ENCODE measurements around the gene AFF3.

Gene AFF3

DNA sequence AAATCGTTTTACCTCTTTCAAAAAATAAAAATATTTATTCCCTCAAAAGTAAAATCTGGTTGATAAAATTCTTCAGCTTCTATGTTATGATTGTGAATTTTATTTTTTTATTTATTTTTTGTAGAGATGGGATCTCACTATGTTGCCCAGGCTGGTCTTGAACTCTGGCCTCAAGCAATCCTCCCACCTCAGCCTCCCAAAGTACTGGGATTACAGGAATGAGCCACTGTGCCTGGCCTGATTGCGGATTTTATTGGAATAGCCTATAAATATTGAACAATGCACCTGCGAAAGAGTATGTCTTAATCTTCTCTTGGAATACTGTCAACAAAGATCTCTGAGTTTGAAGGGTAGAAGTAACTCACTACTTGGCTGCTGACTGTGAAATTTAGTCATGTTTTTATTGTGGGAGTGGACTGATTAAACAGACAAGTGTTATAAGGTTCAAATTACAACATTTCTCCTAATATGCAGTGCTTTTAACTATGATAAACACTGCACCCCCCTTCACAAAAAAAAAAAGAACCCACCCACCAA lies 138.0 kb downstream of the AFF3 start:
- DNase-seq: no peak

DNA sequence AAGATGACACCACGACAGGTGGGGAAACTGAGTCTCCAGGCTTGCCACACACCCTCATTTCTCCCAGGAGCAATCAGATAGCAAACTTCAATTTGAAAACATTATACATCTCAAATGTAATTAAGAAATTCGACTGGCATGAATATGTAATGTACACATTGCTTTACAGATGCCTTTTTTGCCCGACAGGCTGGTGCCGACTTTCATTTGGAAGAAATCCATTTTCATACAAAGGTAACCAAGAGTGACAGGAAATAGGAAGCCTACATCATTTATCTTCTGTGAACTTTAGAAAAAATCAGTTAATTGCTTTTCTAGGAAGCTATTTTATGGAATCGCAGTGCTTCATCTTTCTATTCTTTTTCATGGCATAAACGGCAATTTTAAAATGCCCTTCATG lies 140.3 kb downstream of the AFF3 start:
- no peak for DNase-seq

DNA sequence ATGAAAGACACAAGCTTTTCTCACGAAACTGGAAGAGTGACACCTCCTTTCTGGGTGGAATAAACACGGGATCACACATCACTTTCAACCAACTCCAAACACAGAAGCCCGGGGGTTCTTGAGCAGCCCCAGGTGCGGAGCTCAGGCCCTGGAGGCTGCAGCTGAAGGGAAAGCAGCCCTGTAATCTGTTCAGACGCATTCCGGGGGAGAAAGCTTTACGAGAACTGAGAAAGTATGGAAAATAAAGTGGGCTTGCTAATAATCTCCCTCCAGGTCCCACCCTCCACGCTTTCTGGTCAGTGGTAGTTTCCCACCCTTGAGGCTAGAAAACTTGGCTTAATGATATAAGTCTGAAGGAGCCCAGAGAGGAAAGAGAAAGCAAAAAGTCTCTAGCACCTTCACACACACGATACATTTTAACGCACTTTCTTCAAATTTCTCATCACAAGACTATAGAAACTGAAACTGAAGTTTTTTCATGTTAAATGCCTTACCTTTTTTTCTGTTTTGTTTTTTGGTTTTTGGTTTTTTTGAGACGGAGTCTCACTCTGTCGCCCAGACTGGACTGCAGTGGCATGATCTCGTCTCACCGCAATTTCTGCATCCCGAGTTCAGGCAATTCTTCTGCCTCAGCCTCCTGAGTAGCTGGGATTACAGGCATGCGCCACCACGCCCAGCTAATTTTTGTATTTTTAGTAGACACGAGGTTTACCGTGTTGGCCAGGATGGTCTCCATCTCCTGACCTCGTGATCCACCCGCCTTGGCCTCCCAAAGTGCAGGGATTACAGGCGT lies 141.3 kb downstream of the AFF3 start:
- DNase-seq: no peak

DNA sequence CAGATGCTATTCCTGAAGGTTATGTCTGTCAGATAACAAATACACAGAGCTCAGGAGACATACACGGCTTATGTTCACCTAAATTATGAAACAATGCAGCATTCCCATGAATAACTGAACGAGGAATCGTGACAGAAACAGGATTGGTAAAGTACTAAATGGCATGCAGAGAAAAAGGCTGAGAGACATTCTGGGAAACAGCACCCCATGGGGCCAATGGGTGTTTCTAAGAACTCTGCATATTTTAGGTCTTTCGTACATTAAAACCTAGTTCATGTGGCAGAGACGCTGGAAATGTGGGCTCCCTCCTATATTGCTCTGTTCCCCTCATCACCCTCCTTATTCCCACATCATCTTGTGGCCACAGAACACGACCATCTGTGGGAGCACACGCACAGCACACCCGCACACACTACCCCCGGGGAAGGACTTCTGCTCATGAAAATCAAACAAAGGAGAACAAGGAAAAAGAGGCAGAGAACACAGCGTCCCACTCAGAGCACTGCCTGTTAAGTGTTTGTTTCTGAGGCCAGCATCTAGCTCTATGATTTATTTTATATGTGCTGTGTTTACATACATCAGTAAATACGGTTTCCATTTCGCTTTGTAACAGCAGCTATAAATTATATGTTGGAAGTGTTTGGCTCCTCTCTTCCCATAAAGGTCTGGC lies 143.6 kb downstream of the AFF3 start:
- DNase-seq: no peak

DNA sequence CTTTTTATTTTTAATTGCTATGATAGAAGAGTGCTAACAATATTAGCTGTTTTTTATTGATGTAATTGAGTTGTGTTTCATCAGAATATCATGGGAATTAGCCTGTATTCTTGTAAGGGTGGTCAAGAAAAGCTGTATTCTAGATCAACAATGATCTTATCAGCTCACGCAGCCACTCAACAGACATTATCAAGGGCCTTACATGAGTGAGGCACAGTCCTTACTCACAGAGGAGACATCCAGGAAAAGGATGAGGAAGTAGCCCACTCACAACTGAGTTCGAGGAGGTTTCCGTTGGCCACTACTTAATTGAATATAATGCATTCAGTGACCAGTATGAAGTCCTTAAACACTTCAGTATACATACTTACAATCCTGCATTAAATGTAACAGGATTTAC lies 152.5 kb downstream of the AFF3 start:
- no peak for DNase-seq

DNA sequence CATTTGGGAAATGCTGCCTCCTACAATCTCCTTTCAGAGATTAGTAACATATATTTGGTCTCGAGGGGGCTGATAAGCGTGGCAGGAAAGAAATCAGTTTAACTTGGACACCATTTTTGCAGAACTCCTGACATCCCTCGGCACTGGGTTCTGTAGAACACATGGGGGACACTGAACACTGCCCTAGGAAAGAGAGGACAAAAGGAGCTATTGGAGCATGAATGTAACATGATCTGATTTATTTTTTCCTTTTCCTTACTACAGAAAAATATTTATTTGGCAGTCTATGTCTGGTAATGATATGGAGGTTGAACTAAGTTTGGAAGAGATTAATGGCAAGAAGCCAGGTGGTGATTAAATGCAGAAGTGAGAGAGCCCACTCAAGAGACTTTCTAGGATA lies 153.8 kb downstream of the AFF3 start:
- no peak for DNase-seq

DNA sequence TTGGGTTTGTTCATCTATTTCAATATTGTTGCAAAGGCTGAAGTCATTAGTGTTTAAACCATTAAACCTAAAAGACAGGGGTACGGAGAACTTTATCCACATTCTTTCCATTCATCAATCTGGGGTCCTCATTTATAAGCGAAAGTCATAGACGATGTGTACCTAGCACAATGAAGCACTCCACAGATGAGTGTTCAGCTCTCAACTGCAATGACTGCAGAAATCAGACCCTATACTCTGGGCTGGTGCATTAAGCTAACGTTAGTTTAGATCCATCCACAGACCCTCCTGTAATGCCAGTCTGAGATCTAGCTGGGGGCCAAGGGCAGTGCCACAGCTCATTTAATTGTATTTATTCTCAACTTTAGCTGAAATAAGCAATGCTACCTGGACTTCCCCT lies 155.2 kb downstream of the AFF3 start:
- no peak for DNase-seq

DNA sequence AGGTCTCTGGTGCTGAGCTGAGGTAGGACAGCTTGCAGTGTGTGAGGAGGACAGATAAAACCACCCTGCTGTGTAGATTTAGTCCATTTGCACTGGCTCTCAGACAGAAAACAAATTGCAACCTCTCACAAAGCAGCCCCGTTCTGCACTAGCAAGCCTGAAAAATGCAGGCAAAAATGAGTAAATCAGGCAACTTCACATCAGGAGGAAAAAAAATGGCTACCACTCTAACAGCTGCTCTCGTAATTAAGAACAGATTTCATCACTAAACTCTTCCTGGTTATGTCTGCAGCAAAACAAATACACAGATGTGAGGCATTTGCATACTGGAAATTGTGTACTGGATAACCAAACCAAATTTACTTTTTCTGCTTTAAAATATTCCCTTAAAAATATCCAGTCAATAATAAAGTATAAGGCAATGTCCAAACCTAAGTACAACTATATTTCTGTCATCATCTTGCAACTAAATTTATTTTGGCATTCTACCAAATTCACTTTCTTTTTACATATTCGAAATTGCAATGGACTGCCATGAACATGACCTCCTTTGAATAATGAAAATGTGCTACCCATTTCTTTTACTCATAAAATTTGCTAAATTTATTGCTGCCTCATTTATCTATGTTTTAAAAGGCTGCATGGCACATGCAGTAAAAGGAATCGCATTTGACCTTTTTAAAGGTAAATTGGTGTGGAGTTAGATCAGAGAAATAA lies 157.4 kb downstream of the AFF3 start:
- no peak for DNase-seq

DNA sequence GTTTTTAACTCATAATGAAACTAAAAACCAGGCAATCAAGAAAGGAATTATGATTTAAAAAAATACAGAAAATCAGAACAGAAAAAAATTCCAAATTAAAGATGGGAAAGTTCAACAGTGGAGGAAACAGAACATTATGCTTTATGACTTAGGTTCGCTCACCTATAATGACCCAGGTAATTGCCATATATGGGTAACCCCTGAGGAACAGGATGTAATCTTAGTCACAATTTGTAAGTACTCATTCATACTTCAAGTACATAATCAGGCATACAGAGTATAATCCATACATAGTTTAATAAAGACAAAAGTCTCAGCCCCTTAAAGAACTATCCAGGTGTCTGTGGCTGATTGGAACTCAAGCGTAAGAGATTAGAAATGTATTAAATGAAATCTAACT lies 159.6 kb downstream of the AFF3 start:
- DNase-seq: no peak

DNA sequence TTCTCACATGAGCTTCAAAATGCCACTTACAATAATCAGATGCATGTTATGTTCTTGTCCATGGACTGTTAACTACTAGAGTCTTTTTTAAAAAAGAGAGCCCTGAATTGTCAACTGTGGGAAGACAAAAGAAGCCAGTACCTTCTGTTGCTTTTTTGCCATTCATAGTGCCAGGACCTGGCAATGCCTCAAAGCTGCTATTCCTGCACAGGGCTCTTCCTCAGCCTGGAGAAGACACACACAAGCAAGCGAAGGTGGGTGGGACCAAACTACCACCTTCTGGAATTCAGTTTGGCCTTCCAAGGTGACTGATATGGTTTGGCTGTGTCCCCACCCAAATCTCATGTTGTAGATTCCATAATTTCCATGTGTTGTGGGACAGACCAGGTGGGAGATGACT lies 160.6 kb downstream of the AFF3 start:
- no peak for DNase-seq

DNA sequence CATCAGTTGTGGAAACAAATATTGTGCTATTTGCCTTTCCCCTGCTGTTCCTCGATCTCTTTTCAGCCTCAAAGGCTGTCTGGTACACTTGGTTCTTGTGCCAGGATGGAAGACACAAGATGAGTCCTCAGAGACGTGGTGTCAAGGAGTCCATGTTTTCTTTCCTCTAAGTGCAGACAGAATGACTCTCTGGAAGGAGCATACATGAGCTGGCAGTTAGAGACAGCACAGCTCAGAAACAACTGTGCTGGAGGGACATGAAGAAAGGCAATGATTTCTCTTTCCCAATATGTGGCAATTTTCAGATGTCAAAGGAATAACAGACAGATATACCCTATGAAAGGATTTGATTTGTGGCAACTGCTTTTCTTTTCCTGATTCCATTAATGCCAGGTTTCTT lies 162.2 kb downstream of the AFF3 start:
- no peak for DNase-seq

DNA sequence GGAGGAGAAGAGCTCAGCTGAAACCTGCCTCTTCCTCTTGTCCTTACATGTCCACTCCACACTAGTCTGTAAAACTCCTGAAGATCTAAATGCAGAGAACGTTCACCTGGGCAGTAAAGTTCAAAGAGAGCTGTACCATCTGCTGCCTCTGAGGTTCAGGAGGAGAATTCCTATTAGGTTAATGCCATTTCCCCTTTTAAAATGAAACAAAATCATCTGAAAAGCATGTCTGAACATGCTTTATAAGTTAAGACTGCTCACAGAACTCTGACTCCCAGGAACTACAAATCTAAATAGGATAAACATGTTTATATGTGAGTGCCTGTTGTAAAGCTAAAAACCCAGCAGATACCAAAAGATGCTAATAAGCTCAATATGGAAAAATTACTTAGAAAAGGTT lies 164.4 kb downstream of the AFF3 start:
- no peak for DNase-seq

DNA sequence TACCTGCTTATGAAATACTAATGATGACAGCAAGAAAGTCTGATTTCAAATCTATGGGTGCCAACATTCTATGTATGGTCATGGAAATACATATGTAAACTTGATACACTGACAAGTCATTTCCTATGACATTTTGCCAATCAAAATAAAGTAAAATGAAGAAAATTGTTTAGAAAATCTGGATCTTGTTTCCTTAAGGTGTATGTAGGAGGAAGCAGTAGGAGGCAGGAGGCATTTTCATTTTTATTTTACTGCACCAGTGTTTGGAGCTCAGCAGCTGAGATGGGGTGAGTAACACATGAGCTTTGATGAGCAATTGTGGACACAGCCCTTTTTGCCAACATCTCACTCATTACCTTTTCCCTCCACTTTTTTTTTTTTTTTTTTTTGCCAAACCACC lies 167.0 kb downstream of the AFF3 start:
- no peak for DNase-seq

DNA sequence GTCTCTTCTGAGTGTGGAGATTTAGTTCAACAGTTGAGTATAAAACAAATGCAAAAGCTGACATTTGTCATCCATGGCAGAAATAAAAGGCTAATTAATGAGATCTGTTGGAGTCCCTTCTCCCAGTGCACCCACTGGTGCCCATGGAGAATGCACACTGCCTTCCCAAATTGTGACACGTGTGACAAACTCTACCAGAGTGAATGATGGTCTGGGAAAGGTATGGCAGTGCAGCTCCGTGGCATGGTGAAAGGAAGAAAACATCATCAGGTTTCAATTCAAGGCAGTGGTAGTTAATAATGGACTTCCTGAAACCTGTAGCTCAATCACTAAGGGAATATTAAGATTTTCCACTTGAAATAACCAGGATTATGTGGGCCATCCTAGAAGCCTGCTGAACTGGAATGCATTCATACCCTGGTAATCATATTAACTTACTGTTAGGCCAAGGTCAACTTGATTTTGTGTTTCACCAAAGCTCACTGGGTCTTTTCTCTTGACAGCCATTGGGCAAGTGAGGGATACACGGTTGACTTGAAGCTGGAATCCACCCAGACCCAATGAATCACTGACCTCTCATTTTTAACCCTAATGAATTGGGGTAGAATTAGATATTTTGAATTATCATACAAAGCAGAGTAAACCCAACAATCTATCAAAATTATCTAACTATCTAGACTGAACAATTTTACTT lies 167.6 kb downstream of the AFF3 start:
- no peak for DNase-seq

DNA sequence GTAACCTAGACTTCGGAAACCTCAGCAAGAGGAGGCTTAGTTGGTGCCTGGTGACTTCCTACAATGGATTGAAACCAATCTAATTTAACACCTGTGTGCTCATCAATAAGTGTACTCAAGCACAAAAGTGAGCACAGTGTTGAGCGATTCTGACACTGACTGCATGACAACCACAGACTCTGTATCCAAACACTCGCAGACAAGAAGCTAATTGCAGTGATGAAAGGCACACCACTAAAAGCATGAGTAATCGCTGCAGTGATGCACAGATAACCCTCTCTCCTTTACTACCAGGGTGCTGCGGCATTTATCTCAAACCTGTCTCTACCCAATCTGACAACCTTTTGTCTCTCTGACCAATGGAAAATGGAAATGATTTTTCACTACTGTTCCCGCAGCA lies 168.1 kb downstream of the AFF3 start:
- no peak for DNase-seq

DNA sequence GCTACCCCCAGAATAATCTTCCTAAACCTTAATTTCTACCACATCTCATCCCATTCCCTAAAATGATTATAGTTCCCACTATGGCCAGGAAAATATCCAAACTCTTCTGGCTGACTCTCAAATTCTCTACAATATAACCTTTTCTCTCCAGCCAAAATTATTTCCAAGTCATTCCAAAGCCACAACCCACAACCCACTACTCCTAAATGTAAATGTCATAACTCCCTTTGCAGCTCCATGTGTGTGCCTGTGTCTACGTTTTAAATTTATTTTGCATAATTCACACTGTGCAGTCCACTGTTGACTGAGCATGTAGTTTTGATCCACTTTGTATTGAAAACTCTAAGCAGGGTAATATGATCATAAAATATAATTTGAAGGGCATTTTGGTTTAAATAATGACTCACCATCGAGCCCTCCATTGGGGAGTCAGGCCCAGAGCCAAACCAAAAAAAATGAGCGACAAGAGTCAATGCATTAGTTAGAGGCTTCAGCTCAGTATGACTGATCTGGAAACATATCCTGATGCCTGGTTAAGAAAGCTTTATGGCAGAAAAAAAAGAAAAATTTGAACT lies 171.0 kb downstream of the AFF3 start:
- no peak for DNase-seq

DNA sequence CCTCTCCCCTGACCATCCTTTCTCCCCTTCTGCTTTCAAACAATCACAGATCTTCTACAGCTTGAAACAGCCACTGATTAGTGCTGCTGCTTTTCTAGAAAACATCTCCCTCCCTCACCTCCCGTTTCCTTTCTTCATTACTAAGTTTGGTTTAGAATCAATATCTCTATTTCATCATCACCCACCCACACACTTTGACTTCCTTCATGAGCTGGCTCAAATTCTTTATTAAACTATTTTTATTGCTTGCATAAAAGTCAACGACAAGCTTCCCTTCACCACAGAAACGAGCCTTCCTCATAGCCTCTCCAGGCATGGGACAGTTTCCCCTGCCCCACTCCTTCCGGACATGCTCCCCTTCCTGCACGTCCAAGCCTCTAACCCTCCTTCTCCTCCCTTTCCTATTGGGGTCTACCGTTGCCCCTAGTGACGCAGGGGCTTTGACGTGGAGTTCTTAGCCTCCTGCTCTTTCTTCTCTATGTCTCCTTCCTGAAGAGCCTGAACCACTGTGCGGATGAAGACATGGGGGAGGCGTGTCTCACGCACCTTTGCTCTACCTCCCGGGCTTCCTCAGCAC lies 172.0 kb downstream of the AFF3 start:
- no peak for DNase-seq

DNA sequence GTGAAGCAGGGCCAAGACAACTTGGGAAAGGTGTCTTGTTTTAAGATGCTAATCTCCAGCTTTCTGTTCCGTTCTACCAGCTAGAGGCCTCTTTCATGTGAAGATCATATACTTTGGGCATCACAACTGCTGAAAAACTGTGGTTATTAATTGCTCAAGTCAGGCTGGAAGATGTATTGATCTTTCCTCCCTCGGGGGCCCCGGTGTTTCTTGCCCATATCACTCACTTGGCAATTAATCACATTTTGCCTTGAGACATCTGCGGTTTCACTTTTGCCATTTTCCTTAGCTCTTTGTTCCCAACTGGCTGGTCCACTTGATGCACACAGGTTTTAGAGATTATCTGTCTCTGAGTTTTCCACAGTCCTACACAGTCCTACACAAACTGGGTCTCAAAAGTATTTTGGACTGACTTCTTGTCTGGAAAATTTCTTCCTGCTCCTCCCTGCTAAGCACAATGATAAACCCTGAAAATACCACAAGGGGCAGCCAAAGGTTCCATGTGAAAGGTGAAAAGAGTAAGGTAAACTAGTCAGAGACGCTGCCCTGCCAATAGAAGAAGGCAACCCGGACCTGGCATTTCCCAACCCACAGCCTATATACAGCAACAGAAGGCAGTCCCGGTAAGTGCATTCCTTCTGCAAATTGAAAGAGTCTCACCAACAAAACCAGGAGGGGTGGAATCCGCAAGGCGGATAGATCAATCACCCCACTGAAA lies 181.0 kb downstream of the AFF3 start:
- no peak for DNase-seq

DNA sequence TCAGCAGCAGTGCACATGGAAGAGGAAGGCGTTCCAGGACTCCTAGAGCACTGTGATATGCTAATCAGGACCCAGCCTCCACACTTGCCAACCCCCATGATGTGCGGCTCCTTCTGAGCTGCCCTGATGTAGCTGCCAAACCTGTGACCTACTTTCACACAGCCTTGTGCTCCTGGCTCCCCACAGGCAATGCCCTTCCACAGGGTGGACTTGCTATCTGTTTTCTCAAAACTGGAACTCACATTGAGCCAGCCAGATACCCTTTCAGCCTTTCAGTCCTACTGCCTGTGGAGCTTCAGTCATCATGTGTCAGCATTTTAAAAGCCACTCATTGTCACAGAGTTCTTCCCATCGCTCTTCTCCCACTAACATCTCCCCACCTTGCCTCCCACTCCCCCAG lies 181.6 kb downstream of the AFF3 start:
- no peak for DNase-seq

DNA sequence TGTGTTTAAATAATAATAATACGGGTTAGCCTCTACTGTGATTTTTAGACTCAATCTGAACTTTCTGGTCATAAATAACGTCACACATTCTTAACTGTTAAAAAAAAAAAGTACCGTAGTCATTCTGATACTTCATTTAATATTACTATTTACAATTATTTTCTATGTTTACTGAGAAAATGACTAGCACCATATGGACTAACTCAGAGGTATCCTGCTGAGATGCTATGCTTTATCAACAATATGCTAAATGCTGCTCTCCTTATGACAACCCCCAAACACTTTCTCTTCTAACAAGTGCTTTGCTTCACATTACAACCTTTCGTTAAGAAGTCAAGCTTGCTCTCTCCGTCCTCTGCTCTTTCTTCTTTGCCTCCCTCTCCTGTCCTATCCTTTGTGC lies 182.1 kb downstream of the AFF3 start:
- no peak for DNase-seq

DNA sequence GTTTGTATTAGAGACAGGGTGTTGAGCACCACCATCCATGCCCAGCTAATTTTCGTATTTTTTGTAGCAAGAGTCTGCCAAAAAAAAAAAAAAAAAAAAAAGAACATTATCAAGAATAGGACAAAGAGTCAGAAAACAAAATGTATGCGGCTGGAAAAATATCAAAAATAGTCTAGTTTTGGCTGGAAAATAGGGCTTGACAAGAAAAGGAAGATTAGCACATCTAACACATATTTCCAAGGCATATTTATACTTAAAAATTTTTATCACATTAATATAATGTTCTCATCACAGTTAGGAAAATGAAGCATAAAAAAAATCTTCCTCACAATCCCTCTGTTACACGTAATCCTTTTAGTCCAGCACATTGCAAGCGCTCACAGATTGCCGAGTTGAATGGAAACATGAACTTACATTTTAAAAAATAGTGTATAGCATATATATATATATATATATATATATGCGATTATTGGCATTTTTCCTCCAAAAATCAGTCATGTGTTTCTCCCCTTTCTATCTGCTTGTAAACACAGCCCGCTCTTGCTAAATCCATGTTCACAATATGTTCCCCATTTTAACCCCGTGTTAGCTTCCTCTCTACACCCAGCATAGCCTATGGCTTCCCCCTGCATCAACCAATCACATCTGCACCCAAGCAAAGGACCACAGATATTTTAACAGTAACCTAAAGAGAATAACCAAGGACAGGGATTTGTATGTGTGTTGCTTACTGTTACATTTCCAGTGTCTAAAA lies 183.0 kb downstream of the AFF3 start:
- DNase-seq: no peak
